Smooth muscle cell (in vitro differentiated cells): ENCODE data around the gene PHF14. TPM values are rescaled to one million over a fixed set of nuclear protein-coding genes. Genes with fewer than 3 reads are reported as not detected.

Source experiments
- DNase-seq: peaks from one replicate; lab custom pipeline; 2025; ENCODE audit not compliant: unreplicated experiment; lab: John Stamatoyannopoulos, UW
- H2AFZ ChIP-seq: fragments of 200-600 bp; sonication (generic); 2 replicates; pipeline ENCODE4 v1.6.0; 2016; ENCODE audit warnings: antibody characterized with exemption, low read depth, mild to moderate bottlenecking
- H3F3A ChIP-seq: fragments of 200-600 bp; sonication (generic); 2 replicates; pipeline ENCODE4 v1.6.0; 2017; ENCODE audit warnings: antibody characterized with exemption, low read depth
- H3K27ac ChIP-seq: fragments of 200-600 bp; sonication (generic); 2 replicates; pipeline ENCODE4 v1.5.1; 2016; ENCODE audit warnings: low read depth, mild to moderate bottlenecking
- H3K27me3 ChIP-seq: fragments of 200-600 bp; sonication (generic); 2 replicates; pipeline ENCODE4 v1.6.1; 2016; ENCODE audit warnings: low read depth, mild to moderate bottlenecking
- H3K36me3 ChIP-seq: fragments of 200-600 bp; sonication (generic); 2 replicates; pipeline ENCODE4 v1.5.1; 2016; ENCODE audit warnings: low read depth
- H3K4me1 ChIP-seq: fragments of 200-600 bp; sonication (generic); 2 replicates; pipeline ENCODE4 v1.5.1; 2016; ENCODE audit warnings: low read depth
- H3K4me2 ChIP-seq: fragments of 200-600 bp; sonication (generic); 2 replicates; pipeline ENCODE4 v1.6.0; 2016; ENCODE audit warnings: mild to moderate bottlenecking
- H3K4me3 ChIP-seq: fragments of 200-600 bp; sonication (generic); 2 replicates; pipeline ENCODE4 v1.5.1; 2016; ENCODE audit warnings: mild to moderate bottlenecking
- H3K79me2 ChIP-seq: fragments of 200-600 bp; sonication (generic); 2 replicates; pipeline ENCODE4 v1.6.0; 2016; ENCODE audit warnings: low read depth, mild to moderate bottlenecking
- H3K9ac ChIP-seq: fragments of 200-600 bp; sonication (generic); 2 replicates; pipeline ENCODE4 v1.6.0; 2016; ENCODE audit warnings: low read depth
- H3K9me3 ChIP-seq: fragments of 200-600 bp; sonication (generic); replicated peaks from 2 replicates; pipeline ENCODE4 v1.5.1; 2016; ENCODE audit warnings: low read depth
- H4K20me1 ChIP-seq: fragments of 200-600 bp; sonication (generic); 2 replicates; pipeline ENCODE4 v1.6.0; 2016; ENCODE audit warnings: low read depth
- WGBS: methylation state at CpG from one replicate; pipeline ENCODE4 v1.1.7; 2016; ENCODE audit warnings: low lambda C conversion rate; 5-methylcytosine and 5-hydroxymethylcytosine counted together
- polyA plus RNA-seq: library from polyadenylated mRNA; unstranded; fragments of >200 nt; fragmentation: Nextera tagmentation; extraction: Ambion mirVana; gene quantifications from 2 replicates; pipeline ENCODE4 v1.2.1, GENCODE V29; 2016
- total RNA-seq: library from RNA; depleted of rRNA; stranded (reverse); fragments of >200 nt; gene quantifications from 2 replicates; pipeline ENCODE4 v1.2.3, GENCODE V29; 2014
- TF ChIP-seq, protein P1 (sequence below): fragments of 200-600 bp; sonication (generic); IDR thresholded peaks from 2 replicates; pipeline ENCODE4 v1.5.1; 2017; ENCODE audit warnings: borderline replicate concordance, mild to moderate bottlenecking, antibody characterized with exemption; ENCODE audit not compliant: insufficient read depth, poor library complexity, severe bottlenecking

PHF14 gene
- total and polyA plus RNA-seq, 2 experiments from 2014 or later: 13.2 to 29.2 TPM

DNA sequence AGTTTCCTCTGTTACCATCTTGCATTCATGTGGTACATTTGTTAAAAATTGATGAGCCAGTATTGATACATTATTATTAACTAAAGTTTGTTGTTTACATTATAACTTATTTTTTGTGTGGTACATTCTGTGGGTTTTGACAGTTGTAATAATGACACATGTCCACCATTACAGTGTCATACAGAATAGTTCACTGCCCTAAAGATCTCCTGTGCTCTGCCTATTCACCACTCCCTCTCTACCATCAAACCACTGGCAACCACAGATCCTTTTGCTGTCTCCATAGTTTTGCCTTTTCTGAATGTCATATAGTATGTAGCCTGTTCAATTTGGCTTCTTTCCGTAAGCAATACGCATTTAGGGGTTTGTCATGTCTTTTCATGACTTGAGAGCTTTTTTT lies 156.9 kb downstream of the PHF14 start:
- H3K36me3 ChIP-seq: no peaks in the 10 kb centered on the region
- H3K79me2 ChIP-seq: no peaks in the 10 kb centered on the region
- no peak overlapping the region for H3K27ac ChIP-seq
- no peak overlapping the region for H3K9ac ChIP-seq
- no peak overlapping the region for H2AFZ ChIP-seq
- H3F3A ChIP-seq: no peaks in the 10 kb centered on the region
- no peaks in the 10 kb centered on the region for H3K9me3 ChIP-seq
- DNase-seq: no peak
- no peaks in the 10 kb centered on the region for H4K20me1 ChIP-seq
- H3K4me3 ChIP-seq: no peak overlapping the region
- WGBS: 99% methylated on average over 2 of the region's 2 CpGs
- TF ChIP-seq, protein P1, sequence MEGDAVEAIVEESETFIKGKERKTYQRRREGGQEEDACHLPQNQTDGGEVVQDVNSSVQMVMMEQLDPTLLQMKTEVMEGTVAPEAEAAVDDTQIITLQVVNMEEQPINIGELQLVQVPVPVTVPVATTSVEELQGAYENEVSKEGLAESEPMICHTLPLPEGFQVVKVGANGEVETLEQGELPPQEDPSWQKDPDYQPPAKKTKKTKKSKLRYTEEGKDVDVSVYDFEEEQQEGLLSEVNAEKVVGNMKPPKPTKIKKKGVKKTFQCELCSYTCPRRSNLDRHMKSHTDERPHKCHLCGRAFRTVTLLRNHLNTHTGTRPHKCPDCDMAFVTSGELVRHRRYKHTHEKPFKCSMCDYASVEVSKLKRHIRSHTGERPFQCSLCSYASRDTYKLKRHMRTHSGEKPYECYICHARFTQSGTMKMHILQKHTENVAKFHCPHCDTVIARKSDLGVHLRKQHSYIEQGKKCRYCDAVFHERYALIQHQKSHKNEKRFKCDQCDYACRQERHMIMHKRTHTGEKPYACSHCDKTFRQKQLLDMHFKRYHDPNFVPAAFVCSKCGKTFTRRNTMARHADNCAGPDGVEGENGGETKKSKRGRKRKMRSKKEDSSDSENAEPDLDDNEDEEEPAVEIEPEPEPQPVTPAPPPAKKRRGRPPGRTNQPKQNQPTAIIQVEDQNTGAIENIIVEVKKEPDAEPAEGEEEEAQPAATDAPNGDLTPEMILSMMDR: no peak
- peak overlapping the region; percentile 51 for H3K4me2 ChIP-seq
- no peaks in the 10 kb centered on the region for H3K27me3 ChIP-seq
- H3K4me1 ChIP-seq: peaks cover 7% of the 10 kb centered on the region

DNA sequence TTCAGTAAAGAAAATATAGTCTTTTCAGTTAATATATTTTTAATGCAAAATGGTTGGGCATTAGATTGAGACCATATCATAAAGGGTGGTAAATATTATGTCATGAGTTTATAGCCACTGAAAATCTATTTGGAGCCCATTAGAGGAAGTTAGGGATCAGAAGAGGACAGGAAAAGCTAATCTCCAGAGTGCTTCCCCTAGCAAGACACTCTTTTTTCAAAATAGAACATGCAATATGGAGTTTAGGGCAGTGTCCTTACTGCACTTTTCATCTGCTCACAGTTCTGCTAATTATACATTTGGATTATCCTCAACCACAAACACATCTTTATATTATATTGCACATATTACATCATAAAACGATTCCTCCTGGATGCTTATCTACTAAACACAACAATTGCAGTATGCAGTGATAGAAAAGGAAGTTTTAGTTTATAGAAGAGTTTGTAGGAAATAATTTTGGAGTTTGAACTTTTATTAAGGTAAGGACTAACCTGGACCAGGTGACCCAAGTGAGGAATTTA lies 159.8 kb downstream of the PHF14 start:
- Histone ChIP-seq H3K27me3 (no peaks in the 10 kb centered on the region), H3K4me1 (peaks cover 7% of the 10 kb centered on the region), H3F3A (no peaks in the 10 kb centered on the region), H3K4me3 (no peak overlapping the region), H2AFZ (no peak overlapping the region), H3K4me2 (no peak overlapping the region), H3K9me3 (no peaks in the 10 kb centered on the region), H3K36me3 (no peaks in the 10 kb centered on the region), H4K20me1 (no peaks in the 10 kb centered on the region), H3K79me2 (no peaks in the 10 kb centered on the region), H3K27ac (no peak overlapping the region), H3K9ac (no peak overlapping the region)
- TF ChIP-seq, protein P1: no peak
- 73% methylated on average over 1 of the region's 1 CpG for WGBS
- no peak for DNase-seq

DNA sequence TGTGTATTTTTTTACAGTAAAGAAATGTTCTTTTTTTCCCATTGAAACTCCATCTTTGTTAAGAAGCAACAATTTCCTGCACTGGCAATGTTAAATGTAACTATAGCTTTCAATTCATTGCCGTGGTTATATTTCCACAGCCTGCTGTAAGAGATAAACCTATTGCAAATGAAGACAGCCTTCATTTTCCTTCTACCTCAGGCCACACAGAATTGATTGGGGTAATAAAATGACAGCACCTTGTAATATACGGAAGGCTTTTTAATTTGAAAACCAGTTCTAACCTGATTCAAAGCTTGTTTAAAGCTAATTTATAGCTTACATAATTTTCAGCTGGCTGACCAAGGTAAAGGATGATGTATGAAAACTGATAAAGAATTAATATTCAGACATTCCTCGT lies 161.9 kb downstream of the PHF14 start:
- H2AFZ ChIP-seq: no peak overlapping the region
- no peak overlapping the region for H3K4me3 ChIP-seq
- H3K9ac ChIP-seq: no peak overlapping the region
- H3K79me2 ChIP-seq: no peaks in the 10 kb centered on the region
- no peaks in the 10 kb centered on the region for H3F3A ChIP-seq
- no peaks in the 10 kb centered on the region for H3K27me3 ChIP-seq
- no peaks in the 10 kb centered on the region for H3K36me3 ChIP-seq
- H3K9me3 ChIP-seq: no peaks in the 10 kb centered on the region
- WGBS: 98% methylated on average over 3 of the region's 3 CpGs
- H3K27ac ChIP-seq: no peak overlapping the region
- TF ChIP-seq, protein P1: no peak
- no peak overlapping the region for H3K4me2 ChIP-seq
- H3K4me1 ChIP-seq: no peaks in the 10 kb centered on the region
- no peaks in the 10 kb centered on the region for H4K20me1 ChIP-seq
- no peak for DNase-seq

DNA sequence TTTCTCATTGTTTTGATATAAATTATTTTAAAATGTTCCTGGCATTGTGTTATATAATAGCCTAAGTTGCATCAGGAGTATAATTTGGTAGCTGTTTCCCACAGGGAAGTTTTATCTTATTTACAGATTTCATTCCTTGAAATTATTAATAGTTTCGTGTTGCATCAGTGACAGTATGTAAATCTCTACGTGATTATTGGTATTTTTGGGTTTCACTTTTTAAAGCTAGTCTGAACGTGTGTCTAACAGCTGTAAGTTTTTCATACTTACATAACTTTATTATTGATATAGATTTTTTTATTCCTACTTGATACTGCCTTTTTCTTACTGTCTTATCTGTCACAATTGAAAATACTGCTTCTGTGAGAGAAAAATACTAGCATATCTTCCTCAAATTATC lies 167.9 kb downstream of the PHF14 start:
- WGBS: 94% methylated on average over 3 of the region's 3 CpGs
- Histone ChIP-seq H3K27me3 (no peaks in the 10 kb centered on the region), H3K9me3 (no peaks in the 10 kb centered on the region), H3K4me2 (no peak overlapping the region), H3F3A (no peaks in the 10 kb centered on the region), H3K4me1 (no peaks in the 10 kb centered on the region), H3K79me2 (no peaks in the 10 kb centered on the region), H3K9ac (no peak overlapping the region), H3K36me3 (no peaks in the 10 kb centered on the region), H3K27ac (no peak overlapping the region), H4K20me1 (no peaks in the 10 kb centered on the region), H2AFZ (no peak overlapping the region), H3K4me3 (no peak overlapping the region)
- TF ChIP-seq, protein P1: no peak
- DNase-seq: no peak
